Cerebellar cortex (tissue), 1 donor: Measurements from ENCODE around the gene CARS1.
A peak's percentile ranks its signal among the peaks of the same experiment; 100 is the strongest.

Source experiments
- DNase-seq: peaks from one replicate; pipeline ENCODE4 v3.0.0-alpha.2; 2015; ENCODE audit warnings: low spot score

Gene CARS1

GRCh38 chr11:3060436-3061025 lies 3.3 kb upstream of the CARS1 start:
- no peak for DNase-seq

- DNase-seq = no peak
These were observed 1.8 kb upstream of the CARS1 start for GRCh38 chr11:3058753-3059664.

DNA sequence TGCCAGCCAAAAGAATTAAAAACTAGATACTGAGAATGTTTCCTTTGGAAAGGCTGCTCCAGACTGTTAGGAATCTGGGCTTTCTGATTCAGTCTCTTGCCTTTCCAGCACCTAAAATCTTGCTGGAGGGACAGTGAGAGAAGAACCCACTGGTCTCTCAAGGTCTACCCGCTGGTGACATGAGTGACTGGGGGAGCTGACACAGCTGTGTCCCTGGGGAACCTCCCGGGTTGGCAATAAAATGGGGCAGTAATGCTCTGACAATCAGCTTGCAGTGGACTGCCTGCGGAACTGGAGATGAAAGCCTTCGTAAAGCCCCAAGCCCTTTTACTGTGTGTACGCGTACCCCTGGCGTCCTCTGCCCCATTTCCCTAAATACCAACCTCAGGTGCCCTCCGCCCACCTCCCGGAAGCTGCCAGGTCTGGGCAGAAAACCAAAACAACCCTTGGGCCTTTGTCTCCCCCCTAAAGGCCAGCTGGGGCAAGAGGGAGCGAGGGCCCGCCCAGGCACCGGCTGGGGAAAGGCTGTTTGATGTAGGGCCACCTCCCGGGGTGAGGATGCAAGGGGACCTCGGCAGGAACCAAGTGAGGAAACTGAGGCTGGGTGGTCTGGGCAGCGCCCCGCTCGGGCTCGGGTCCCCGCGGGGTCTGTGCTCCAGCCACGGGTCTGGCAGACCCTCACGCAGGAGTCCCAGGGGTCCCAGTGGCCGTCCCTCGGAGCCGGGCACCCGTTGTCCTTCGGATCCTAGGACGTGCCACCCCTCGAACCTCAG lies 741 bp downstream of the CARS1 start:
- DNase-seq = no peak

- DNase-seq = no peak
These were observed 1.3 kb downstream of the CARS1 start for GRCh38 chr11:3055891-3056290.

DNA sequence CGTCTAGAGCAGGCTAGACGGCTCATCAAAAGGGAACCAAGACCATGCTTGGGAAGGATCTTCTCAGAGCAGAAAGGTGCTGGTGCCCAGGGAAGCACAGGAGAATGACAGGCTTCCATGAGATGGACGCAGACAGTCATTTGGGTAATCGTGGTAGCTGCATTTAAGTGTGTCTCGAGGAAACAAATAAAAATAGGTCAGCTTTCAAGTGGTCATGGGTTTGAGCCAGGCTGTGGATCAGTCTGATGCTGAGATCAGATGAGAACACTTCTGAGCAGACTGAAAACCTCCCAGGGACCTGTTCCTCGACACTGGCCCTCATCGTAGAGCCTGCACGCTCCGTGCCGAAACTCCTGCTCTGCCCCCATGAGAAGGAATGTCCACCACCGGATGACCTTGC lies 4.7 kb downstream of the CARS1 start:
- DNase-seq = no peak

GRCh38 chr11:3052109-3052479 lies 5.1 kb downstream of the CARS1 start:
- no peak for DNase-seq

GRCh38 chr11:3051196-3052108 lies 5.8 kb downstream of the CARS1 start:
- DNase-seq = no peak

DNA sequence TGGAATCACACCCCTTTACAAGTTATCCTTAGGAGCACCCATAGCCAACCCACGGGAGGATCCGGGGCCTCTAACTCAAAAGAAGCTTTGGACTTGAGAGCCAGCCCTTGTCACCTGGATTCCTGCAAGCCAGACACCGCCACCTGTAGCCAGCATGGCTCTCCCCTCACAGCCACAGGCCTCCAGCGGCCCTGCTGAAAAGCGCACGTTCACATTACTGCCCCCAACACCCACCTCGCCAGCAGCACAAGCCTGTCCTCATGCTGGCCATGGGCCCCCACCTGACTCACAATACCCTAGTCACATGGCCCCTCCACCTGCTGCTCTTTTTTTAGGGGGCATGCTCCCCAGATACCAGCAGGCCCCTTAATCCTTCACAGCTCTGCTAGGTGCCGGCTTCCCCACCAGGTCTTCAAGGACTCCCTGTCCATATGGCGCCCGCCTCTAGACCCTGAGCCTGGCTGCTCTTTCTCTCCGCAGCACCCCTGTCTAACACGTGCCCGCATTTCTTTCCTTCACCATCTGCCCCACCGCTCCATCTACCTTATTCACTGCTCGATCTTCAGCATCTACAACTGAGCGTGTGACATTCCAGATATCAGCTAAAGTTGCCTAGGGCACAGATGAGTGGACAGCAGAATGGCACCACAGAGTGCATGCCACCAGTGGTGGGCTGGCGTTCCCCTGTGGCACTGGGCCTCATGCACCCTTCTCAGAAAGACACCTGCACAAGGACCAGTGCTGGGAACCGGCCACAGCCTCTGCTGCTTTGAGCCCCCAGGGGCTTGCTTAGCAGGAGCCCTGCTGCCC lies 6.6 kb downstream of the CARS1 start:
- DNase-seq = no peak

DNA sequence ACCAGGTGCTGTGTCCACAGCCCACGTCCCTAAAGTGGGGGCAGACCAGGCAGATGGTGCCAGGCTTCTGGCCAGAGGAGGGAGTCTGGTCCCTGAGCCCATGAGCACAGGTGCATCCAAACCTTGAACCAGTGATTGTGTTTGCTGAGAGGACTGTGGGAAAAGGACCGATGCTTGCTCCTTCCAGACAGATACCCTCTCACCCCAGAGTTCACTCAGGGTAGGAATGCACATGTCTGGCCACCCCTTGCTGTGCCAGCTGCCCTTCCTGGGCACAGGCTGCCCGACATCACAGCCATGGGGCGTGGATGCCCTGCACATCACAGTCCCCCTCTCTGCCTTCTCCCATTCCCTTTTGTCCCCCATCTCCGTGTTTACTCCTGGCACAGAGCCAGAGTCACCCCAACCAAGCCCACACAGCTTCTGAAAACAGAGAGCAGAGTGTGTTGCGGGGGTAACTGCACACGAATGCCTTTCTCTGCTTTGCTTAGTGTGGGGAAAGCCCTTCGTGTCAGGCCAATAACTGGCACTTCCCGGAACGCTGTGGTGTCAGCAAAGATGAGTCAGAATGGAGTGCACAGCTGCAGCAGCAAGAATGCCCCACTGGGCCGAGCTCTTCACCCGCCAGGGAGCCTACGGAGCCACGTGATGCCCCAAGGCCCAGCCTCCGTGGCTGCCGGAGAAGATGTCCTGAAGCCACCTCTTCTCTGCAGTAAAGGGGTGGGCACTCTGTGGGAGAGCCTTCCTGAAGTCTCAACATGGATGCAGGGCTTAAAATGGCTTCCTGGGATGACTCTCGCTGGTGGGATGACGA lies 7.6 kb downstream of the CARS1 start:
- DNase-seq = no peak

DNA sequence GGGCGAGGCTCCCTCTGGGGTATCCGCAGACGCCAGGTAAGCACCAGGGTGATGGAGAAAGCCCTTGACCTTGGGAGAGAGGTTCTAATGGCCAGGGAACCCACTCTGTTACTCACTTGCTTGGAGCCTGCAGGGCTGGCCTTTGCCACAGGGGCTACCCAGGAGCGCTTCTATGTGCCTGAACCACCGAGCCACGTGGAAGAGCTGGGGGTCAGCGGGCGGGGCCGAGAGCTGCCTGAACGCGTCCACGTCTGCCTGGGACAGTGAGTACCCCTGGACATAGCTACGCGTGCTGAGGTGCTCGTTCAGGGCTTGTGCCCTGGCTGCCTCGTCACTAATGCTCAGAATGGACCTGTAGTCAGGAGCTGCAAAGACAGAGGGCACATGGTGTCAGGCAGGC lies 9.6 kb downstream of the CARS1 start:
- DNase-seq = no peak

DNA sequence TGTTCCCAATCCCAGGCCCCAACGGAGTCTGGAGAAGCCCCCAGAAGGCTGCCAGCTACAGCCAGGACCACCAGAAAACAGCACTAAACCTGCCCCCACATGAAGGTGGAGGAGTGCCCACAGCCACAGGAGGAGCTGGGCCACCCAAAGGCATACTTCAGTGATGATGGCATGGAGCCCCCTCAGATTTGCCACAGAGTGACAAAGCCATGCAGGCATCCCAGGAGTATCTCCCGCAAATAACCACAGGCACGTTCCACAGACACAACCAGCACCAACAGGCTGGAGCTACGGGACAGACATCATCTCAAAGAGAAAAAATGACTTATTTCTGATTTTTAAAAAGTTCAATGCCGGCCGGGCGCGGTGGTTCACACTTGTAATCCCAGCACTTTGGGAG lies 10.6 kb downstream of the CARS1 start:
- no peak for DNase-seq

GRCh38 chr11:3046190-3046589 lies 11.0 kb downstream of the CARS1 start:
- DNase-seq = no peak

- DNase-seq = no peak
These were observed 12.3 kb downstream of the CARS1 start for GRCh38 chr11:3044915-3045314.

- no peak for DNase-seq
These were observed 13.2 kb downstream of the CARS1 start for GRCh38 chr11:3044004-3044403.

GRCh38 chr11:3043315-3043871 lies 13.8 kb downstream of the CARS1 start:
- DNase-seq = peak; percentile 89

DNA sequence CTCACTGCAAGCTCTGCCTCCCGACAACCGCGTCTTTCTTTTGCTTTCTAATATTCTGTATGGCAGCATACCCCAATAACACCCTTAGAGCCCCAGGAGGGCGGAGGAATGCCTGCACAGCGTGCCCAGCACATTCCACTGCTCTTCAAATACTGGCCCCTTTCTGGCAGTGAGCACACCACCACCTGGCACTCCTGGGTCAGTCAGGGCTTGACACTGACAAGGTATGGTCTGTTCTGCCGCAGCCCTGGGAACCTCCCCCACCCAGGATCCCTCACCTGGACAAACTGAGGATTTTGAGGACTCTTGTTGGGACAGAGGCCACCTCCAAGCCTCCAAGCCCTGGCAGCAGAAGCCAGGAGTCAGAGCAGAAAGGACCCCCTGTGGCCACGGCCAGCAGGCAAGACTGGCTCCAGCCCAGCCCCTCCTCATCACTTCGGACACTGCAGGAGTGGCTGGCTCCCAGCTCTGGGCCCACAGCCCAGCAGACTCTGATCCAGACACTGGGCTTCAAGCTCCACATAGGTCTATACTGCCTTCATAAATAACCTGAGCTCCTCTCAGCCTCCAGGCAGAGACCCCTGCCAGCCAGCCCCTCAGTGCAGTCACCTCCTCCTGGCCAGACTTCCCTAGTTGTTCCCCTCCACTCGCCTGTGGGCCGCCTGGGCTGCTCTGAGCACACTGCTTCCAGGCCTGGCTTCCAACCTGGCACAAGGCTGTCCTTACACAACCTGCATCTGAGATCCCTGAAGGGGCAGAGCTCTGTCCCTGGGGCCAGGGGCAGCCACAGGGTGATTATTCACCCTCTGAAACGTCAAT lies 14.5 kb downstream of the CARS1 start:
- DNase-seq = peak; percentile 72

DNA sequence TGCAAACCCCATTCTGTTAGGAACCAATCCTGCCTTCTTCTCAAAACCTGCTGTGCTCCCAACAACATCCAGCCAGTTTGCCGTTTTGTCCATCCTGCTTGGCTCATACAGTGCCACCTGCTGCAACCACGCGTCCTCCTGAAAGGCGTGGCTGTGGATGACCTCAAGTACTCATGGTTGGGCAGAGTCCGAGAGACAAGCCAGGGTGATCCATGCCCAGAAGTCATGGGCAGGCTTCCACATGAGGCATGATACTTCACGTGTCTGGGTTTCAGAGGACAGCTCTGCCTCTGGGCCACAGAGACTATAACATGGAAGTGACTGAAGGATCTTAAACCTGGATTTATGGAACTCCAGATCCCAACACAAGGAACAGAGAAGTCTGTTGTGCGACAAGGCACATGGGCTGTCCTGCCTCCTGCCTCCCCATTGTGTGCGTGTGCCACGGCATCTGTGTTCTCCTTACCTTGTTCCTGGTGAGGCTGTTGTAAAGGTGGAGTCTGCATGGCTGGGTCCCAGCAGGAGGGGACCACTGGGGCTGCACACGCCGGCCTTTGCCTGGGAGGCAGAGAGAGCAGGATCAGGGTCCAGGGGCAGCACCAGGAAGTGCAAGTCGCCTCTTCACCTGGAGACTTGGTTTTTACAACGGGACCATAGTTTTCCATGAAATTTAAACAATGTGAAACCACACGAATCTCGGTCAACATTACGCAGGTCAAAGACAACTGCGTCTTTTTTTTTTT lies 15.4 kb downstream of the CARS1 start:
- no peak for DNase-seq

- no peak for DNase-seq
These were observed 16.3 kb downstream of the CARS1 start for GRCh38 chr11:3040881-3041280.
